Endometrium (tissue), 2 donors: ENCODE results near the gene MASTL.
A peak's percentile ranks its signal among the peaks of the same experiment; 100 is the strongest.

Experiments
- FAIRE-seq: peaks from 2 replicates; lab custom pipeline; 2012; peaks lifted over from hg19 to GRCh38; lab: Jason Lieb, UNC
- donor health status: control.
- donor health status: control.

MASTL gene

GRCh38 chr10:27225642-27226257, 70.6 kb downstream of the MASTL start:
- FAIRE-seq = no peak

GRCh38 chr10:27230022-27230421, 74.9 kb downstream of the MASTL start:
- FAIRE-seq = peak; percentile 72

GRCh38 chr10:27235706-27236105, 80.6 kb downstream of the MASTL start:
- no peak for FAIRE-seq
